Neural progenitor cell (in vitro differentiated cells): ENCODE measurements around the gene NELFCD. TPM values are rescaled to one million over a fixed set of nuclear protein-coding genes. Genes with fewer than 3 reads are reported as not detected.
A peak's percentile ranks its signal among the peaks of the same experiment; 100 is the strongest.

Experiments
- DNase-seq: peaks from one replicate; pipeline ENCODE4 v3.0.0-alpha.2; 2016; ENCODE audit warnings: low spot score
- H2AFZ ChIP-seq: fragments of 200-600 bp; sonication (generic); replicated peaks from 2 replicates; pipeline ENCODE4 v1.6.1; 2016; ENCODE audit warnings: antibody characterized with exemption
- H3F3A ChIP-seq: fragments of 200-600 bp; sonication (generic); 2 replicates; pipeline ENCODE4 v1.6.1; 2016; ENCODE audit warnings: antibody characterized with exemption, low read depth
- H3K27ac ChIP-seq: fragments of 200-600 bp; sonication (generic); 2 replicates; pipeline ENCODE4 v1.5.1; 2016; ENCODE audit warnings: mild to moderate bottlenecking
- H3K27me3 ChIP-seq: fragments of 200-600 bp; sonication (generic); 2 replicates; pipeline ENCODE4 v1.6.1; 2016; ENCODE audit warnings: mild to moderate bottlenecking, moderate library complexity
- H3K36me3 ChIP-seq: fragments of 200-600 bp; sonication (generic); 2 replicates; pipeline ENCODE4 v1.5.1; 2016
- H3K4me1 ChIP-seq: fragments of 200-600 bp; sonication (generic); 2 replicates; pipeline ENCODE4 v1.6.1; 2016; ENCODE audit warnings: mixed run types
- H3K4me2 ChIP-seq: fragments of 200-600 bp; sonication (generic); 2 replicates; pipeline ENCODE4 v1.6.1; 2016
- H3K4me3 ChIP-seq: fragments of 200-600 bp; sonication (generic); 2 replicates; pipeline ENCODE4 v1.5.1; 2016
- H3K79me2 ChIP-seq: fragments of 200-600 bp; sonication (generic); 2 replicates; pipeline ENCODE4 v1.6.1; 2016; ENCODE audit warnings: low read depth
- H3K9ac ChIP-seq: fragments of 200-600 bp; sonication (generic); 2 replicates; pipeline ENCODE4 v1.6.1; 2016
- H3K9me3 ChIP-seq: fragments of 200-600 bp; sonication (generic); 2 replicates; pipeline ENCODE4 v1.5.1; 2016; ENCODE audit warnings: low read depth
- H4K20me1 ChIP-seq: fragments of 200-600 bp; sonication (generic); 2 replicates; pipeline ENCODE4 v1.6.1; 2016; ENCODE audit warnings: low read depth
- H3K27ac Mint-ChIP-seq: 3 replicates; pipeline ENCODE4 v1.8.0; 2021; ENCODE audit warnings: mixed read lengths
- H3K27me3 Mint-ChIP-seq: 2 replicates; pipeline ENCODE4 v1.8.0; 2022; ENCODE audit warnings: low read depth, mild to moderate bottlenecking, inconsistent platforms, moderate library complexity, mixed read lengths; ENCODE audit not compliant: insufficient read depth
- H3K36me3 Mint-ChIP-seq: 3 replicates; pipeline ENCODE4 v1.8.0; 2021; ENCODE audit warnings: mixed read lengths
- H3K4me1 Mint-ChIP-seq: 3 replicates; pipeline ENCODE4 v1.8.0; 2021; ENCODE audit warnings: mixed read lengths
- H3K4me3 Mint-ChIP-seq: 3 replicates; pipeline ENCODE4 v1.8.0; 2021; ENCODE audit warnings: mild to moderate bottlenecking, moderate library complexity, mixed read lengths
- H3K9me3 Mint-ChIP-seq: 3 replicates; pipeline ENCODE4 v1.8.0; 2020; ENCODE audit warnings: mixed read lengths
- CTCF ChIP-seq: fragments of 200-600 bp; sonication (generic); IDR thresholded peaks from 2 replicates; pipeline ENCODE4 v1.5.1; 2017; ENCODE audit warnings: antibody characterized with exemption, mild to moderate bottlenecking
- EZH2 ChIP-seq: fragments of 200-600 bp; sonication (generic); IDR thresholded peaks from 2 replicates; pipeline ENCODE4 v1.6.1; 2017; ENCODE audit warnings: antibody characterized with exemption, mild to moderate bottlenecking, moderate library complexity
- EZH2phosphoT487 ChIP-seq: fragments of 200-600 bp; sonication (generic); IDR thresholded peaks from 2 replicates; pipeline ENCODE4 v1.6.1; 2017; ENCODE audit warnings: antibody characterized with exemption
- total RNA-seq: library from RNA; depleted of rRNA; stranded (reverse); fragments of >200 nt; gene quantifications from 2 replicates; pipeline ENCODE4 v1.2.3, GENCODE V29; 2015; ENCODE audit warnings: low replicate concordance

The NELFCD gene
- total RNA-seq, 1 donor from 2014 or later = 58.9 TPM

- Mint-ChIP-seq H3K9me3 (no peaks in the 10 kb centered on the region), H3K4me3 (no peak overlapping the region), H3K27ac (no peak overlapping the region), H3K4me1 (no peaks in the 10 kb centered on the region), H3K27me3 (peaks cover 4% of the 10 kb centered on the region), H3K36me3 (peaks cover 31% of the 10 kb centered on the region)
- Histone ChIP-seq H3K4me2 (no peak overlapping the region), H3K4me3 (no peak overlapping the region), H3K79me2 (no peaks in the 10 kb centered on the region), H3K4me1 (no peaks in the 10 kb centered on the region), H3K27me3 (no peaks in the 10 kb centered on the region), H3K36me3 (peaks cover 9% of the 10 kb centered on the region), H3K27ac (no peak overlapping the region), H3K9me3 (no peaks in the 10 kb centered on the region), H3K9ac (no peak overlapping the region), H2AFZ (no peak overlapping the region), H4K20me1 (no peaks in the 10 kb centered on the region), H3F3A (peaks cover 5% of the 10 kb centered on the region)
- no peak for TF ChIP-seq CTCF
- TF ChIP-seq EZH2 = no peak
- no peak for TF ChIP-seq EZH2phosphoT487
- DNase-seq = no peak
These were observed 14.6 kb downstream of the NELFCD start for GRCh38 chr20:58995461-58996225.

GRCh38 chr20:58996226-58996611, 15.2 kb downstream of the NELFCD start:
- Mint-ChIP-seq H3K9me3 (no peaks in the 10 kb centered on the region), H3K4me3 (no peak overlapping the region), H3K36me3 (peaks cover 31% of the 10 kb centered on the region), H3K4me1 (no peaks in the 10 kb centered on the region), H3K27me3 (peaks cover 4% of the 10 kb centered on the region), H3K27ac (no peak overlapping the region)
- Histone ChIP-seq H3K9me3 (no peaks in the 10 kb centered on the region), H3K36me3 (peaks cover 8% of the 10 kb centered on the region), H3K27ac (no peak overlapping the region), H3K27me3 (no peaks in the 10 kb centered on the region), H2AFZ (no peak overlapping the region), H3K9ac (no peak overlapping the region), H3K4me1 (no peaks in the 10 kb centered on the region), H3K4me3 (no peak overlapping the region), H4K20me1 (no peaks in the 10 kb centered on the region), H3K79me2 (no peaks in the 10 kb centered on the region), H3K4me2 (no peak overlapping the region), H3F3A (peaks cover 5% of the 10 kb centered on the region)
- TF ChIP-seq CTCF = no peak
- no peak for DNase-seq

- Histone ChIP-seq H3K4me3 (no peak overlapping the region), H3K79me2 (no peaks in the 10 kb centered on the region), H3K9ac (no peak overlapping the region), H3K9me3 (no peaks in the 10 kb centered on the region), H3F3A (peaks cover 5% of the 10 kb centered on the region), H3K27ac (no peak overlapping the region), H4K20me1 (no peaks in the 10 kb centered on the region), H3K27me3 (no peaks in the 10 kb centered on the region), H3K4me1 (no peaks in the 10 kb centered on the region), H2AFZ (no peak overlapping the region), H3K36me3 (no peaks in the 10 kb centered on the region), H3K4me2 (no peak overlapping the region)
- Mint-ChIP-seq H3K9me3 (no peaks in the 10 kb centered on the region), H3K36me3 (peaks cover 31% of the 10 kb centered on the region), H3K27ac (peak overlapping the region; percentile 46), H3K27me3 (peaks cover 4% of the 10 kb centered on the region), H3K4me1 (no peaks in the 10 kb centered on the region), H3K4me3 (no peak overlapping the region)
- no peak for DNase-seq
- no peak for TF ChIP-seq CTCF
- no peak for TF ChIP-seq EZH2
These were observed 16.2 kb downstream of the NELFCD start for GRCh38 chr20:58997141-58997770.
